GM12875 (cell line): ENCODE measurements around the gene CNOT1.

Experiments used
- H3K4me3 ChIP-seq: one replicate; pipeline ENCODE4 v1.5.1; 2011; ENCODE audit warnings: low read depth, low read length, control low read depth
- TF ChIP-seq, protein P1 (sequence below): IDR thresholded peaks from 2 replicates; pipeline ENCODE4 v1.5.1; 2011; ENCODE audit warnings: low read depth, mild to moderate bottlenecking, control low read depth, inconsistent platforms, low read length, moderate library complexity, borderline replicate concordance; ENCODE audit not compliant: insufficient read depth

Gene CNOT1

DNA sequence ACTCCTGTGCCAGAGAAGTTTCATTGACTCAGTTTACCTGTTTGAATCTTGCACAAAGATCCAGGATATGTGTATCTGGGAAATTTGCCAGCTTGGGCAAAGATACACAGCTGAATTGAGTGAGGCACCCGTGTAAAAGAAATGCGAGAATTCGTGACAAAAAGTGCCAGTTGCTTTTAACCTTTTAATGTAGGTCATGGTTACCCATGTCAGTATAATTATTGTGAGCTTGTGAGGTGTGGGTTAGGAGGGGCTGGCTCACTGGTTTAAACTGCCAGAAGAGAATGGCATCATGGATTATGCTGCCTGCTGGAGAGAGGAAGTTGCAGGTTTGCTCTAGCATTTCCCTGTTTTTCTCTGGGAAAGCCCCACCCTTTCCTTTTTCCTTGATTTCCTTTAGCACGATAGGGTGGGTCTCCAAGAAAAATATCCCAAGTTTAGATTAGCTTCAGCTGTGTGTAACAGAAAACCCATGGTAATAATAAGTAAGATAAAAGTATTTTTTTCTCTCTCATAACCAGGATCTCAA is 154.5 kb downstream of the CNOT1 start:
- TF ChIP-seq, protein P1, sequence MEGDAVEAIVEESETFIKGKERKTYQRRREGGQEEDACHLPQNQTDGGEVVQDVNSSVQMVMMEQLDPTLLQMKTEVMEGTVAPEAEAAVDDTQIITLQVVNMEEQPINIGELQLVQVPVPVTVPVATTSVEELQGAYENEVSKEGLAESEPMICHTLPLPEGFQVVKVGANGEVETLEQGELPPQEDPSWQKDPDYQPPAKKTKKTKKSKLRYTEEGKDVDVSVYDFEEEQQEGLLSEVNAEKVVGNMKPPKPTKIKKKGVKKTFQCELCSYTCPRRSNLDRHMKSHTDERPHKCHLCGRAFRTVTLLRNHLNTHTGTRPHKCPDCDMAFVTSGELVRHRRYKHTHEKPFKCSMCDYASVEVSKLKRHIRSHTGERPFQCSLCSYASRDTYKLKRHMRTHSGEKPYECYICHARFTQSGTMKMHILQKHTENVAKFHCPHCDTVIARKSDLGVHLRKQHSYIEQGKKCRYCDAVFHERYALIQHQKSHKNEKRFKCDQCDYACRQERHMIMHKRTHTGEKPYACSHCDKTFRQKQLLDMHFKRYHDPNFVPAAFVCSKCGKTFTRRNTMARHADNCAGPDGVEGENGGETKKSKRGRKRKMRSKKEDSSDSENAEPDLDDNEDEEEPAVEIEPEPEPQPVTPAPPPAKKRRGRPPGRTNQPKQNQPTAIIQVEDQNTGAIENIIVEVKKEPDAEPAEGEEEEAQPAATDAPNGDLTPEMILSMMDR, result no peak
- no peak overlapping the region for H3K4me3 ChIP-seq

DNA sequence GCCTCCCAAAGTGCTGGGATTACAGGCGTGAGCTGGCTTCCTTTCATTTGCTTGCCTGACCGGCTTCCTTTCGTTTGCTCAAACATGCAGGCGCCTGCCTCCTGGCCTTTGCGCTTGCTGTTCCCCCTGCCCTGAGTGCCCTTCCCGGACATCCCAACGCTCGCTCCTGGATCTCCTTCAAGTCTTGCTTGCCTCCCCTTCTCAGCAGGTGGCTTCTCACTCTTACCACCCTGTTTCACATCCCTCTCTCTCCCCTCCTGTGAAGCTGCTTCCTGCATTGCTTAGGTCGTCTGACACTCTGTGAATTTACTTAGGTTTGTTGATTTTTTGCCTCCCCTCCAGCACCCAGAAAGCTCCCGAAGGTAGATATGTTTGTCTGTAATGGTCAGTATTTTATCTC is 155.3 kb downstream of the CNOT1 start:
- no peak overlapping the region for H3K4me3 ChIP-seq
- TF ChIP-seq, protein P1, result no peak

DNA sequence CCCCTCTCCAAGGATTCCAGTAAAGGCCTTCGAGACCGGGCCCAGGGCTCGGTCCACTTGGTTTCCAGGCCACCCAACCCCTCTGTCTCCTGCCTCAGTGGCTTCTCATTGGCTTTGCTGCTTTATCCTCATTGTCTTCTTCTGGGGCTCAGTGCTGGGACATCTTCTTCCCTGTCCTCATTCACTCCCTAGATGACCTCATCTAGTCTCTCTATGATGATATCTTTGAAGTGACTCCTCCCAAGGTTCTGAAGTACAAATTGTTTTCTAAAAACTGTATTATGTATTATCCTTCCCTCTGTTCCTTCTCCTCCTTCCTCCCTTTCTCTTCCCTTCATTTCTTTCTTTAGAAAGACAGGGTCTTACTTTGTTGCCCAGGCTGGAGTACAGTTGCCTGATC is 156.8 kb downstream of the CNOT1 start:
- H3K4me3 ChIP-seq, result no peak overlapping the region
- TF ChIP-seq, protein P1, result no peak

DNA sequence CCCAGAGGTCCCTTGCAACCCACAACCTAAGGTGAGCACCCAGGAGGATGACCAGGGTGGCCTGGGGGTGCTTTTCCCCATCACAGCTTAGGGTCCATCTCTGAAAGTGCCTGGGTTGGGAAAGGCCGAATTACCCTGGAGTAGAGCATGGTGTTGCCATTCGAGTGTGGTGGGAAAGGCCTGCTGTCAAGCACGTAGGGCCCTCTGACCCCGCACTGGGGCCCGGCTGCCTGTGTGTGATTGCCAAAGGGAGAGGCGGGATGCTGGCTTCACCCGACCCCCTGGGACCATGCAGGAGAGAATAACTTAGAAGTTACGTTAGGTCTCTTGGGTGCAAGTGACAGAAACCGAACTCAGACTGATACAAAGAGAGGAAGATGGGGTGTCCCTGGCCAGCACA is 157.4 kb downstream of the CNOT1 start:
- TF ChIP-seq, protein P1, result no peak
- no peak overlapping the region for H3K4me3 ChIP-seq

DNA sequence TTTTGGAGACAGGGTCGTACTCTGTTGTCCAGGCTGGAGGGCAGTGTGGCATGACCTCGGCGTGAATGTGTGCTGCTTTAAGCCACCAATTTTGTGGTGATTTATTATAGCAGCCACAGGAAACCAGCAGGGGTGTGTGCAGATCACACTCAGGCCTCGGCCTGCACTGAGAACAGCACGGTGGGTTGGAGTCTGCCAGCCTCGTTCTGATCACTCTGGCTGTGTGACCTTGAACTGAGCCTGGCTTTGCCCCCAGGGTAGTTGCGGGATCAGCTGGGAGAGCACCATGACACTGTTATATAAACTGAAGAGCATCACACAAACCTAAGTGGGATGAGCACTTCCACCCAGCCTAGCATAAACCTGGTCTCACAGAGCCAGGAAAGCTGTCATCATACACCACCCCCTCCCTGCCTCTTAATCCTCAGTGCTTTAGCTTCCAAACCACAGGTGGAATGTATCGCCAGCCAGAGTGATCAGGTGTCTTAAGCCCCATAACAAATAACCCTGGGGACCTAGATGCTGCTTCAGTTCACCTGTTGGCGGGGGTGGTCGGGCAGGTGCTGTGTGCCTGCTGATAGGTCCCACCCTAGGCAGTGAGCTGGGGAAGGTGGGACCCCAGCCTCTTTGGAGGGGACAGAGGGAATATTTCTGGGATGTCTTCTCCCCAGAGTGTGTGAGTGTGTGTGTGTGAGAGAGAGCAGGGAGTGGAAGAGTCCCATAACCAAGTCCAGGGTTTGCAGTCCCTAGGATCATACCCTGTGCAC is 158.2 kb downstream of the CNOT1 start:
- TF ChIP-seq, protein P1, result no peak
- no peak overlapping the region for H3K4me3 ChIP-seq
